Inflammatory macrophage treated with lipopolysaccharide for 1 hour (primary cell): ENCODE measurements around the gene INF2.
A peak's percentile ranks its signal among the peaks of the same experiment; 100 is the strongest.
"Not testable (repeated sequence)": the region's sequence is repeated elsewhere in the genome, so short reads cannot be mapped to it uniquely, and the experiment has no call there.

ENCODE experiments used
- DNase-seq, 2 donors: peaks; one replicate each; pipeline ENCODE4 v3.0.0-alpha.2; 2020 to 2022

INF2 gene

DNA sequence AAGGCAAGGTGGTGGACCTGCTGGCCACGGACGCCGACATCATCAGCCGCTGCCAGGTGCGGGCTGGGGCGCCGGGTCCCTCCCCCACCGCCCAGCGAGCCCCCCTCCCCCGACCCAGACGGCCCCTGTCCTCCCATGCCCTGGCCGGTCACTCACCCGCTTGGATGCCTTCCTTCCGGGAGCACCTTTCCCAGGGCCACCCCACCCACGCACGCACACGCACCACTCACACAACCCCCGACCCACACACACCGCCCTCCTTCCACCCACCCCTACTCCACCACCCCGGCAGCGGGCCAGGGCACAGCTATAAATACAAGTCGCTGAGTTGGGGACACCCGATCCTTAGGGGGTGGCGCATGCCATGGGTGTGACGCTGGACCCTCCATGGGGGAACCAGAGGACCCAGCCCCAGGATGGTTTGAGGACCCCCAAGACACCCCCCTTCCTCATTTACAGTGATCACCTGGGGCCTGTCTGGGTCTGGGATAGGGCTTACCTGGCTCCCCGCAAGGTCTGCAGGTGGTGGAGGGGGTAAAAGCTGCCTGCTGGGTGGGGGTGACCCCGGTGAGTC, 35.1 kb downstream of the INF2 start:
- no peak for DNase-seq

GRCh38 chr14:104724981-104725771, 35.8 kb downstream of the INF2 start:
- no peak for DNase-seq

- no peak for DNase-seq
Measured at GRCh38 chr14:104725772-104726548, 36.5 kb downstream of the INF2 start.

DNA sequence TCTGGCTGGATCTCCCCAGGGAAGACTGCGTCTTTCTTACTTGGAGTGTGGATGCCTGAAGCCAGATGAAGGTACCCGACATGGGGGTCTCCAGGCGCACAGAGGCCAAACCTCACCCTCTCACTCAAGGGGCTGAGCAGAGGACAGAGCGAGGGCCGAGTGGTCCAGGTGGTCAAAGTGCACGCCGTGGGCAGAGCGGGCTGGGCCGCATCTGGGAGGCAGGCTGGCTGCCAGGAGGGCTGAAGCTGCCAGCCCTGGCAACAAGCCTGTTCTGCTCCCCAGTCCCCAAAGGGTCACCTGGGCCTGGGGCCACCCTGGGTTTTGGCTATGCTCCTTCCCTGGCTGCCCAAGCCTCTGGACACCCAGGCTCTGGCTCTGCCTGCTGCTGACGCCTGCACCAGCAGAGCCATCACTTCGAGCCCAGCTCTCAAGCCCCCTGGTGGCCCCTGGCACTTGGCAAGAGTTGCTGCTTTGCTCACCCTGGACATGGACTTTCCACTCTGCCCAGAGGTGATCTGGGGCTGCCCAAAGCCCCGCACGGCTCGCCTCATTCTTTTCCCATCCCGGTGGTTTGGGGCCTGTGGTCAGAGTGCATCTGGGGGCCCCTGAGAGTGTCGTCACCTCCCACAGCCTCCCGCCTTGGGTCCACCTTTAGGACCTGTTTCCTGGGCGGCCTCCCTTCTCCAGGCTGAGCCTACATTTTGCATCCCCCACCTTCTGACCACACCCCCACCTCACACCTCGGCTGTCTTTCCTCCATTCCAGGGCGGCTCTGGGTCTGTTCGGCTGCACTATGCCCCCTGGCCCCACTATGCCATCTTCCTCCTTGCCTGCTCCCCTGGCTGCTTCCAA, 37.4 kb downstream of the INF2 start:
- DNase-seq, result no peak

DNA sequence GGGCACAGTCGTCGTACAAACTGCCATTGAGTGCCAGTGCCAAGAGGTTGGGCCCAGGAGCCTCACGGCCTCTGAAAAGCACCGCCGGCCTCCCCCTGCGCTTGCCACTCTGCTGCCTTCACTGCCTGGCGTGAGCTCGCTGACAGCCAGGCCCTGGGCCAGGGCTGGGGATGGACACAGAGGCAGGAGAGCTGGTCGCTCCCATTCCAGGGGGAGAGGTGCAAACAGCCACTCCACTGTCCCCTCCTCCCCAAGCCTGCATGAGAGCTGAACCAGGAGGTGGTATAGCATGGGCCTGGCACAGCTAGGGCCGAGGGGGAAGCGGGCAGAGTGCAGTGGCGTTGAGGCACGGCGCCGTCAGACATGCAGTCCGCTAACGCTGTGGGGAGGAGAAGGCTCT, 39.2 kb downstream of the INF2 start:
- DNase-seq, result no peak

- DNase-seq, result not testable (repeated sequence)
Measured at GRCh38 chr14:104729176-104729834, 39.9 kb downstream of the INF2 start.

GRCh38 chr14:104729835-104730181, 40.4 kb downstream of the INF2 start:
- DNase-seq, result no peak

DNA sequence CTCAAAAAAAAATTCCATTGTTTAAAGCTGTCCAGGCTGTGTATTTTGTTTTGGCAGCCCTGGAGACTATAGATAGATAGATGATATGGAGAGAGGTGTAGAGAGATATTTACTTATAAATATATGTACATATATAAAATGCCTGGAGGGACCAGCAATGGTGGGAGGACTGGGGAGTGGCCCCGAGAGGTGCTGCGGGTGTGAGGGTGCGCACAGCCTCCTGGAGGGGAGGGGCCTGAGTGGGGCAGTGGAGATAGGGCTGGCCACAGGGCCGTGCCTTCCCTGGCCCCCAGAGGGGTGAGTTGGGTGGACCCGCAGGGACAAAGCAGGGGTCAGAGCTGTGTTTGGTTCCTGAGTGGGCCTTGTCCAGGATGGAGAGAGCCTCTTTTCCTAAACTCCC, 41.1 kb downstream of the INF2 start:
- DNase-seq, result no peak

GRCh38 chr14:104731320-104732294, 42.2 kb downstream of the INF2 start:
- DNase-seq, result no peak

- DNase-seq, result no peak
Measured at GRCh38 chr14:104732355-104732804, 43.0 kb downstream of the INF2 start.

DNA sequence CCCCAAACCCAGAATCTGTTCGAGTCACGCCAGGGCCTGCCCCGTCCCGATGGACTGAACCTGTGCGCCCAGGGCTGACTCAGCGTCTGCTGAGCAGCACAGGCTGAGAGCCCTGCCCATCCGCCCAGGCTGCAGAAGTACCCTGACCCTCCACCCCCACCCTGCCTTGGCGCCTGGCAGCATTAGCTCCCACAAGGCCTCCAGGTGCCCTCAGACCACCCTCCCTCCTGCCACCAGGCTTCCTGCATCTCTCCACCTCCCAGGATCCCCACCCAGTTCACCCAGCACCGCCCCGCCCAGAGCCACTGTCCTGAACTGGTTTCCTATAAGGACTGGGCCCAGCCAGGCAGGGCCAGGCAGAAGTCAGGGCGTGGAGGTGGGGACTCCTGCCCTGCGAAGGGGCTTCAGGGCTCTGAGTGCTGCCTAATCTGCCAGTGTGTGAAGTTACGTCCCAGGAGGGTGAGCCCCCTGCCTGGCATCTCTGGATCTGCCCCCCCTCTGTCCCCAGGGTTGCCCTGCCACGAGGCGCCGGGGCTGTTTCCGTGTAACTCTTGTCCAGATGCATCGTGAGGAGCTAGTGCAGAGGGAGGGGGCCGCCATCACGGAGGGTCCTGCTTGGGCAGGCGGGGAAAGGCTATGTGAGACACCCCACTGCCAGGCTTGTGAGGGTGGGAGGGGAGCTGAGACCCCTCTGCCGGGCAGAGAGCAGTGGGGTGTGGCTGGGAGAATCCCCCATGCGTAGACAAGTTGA, 43.7 kb downstream of the INF2 start:
- DNase-seq, result no peak

GRCh38 chr14:104734051-104734587, 44.7 kb downstream of the INF2 start:
- DNase-seq, result no peak

DNA sequence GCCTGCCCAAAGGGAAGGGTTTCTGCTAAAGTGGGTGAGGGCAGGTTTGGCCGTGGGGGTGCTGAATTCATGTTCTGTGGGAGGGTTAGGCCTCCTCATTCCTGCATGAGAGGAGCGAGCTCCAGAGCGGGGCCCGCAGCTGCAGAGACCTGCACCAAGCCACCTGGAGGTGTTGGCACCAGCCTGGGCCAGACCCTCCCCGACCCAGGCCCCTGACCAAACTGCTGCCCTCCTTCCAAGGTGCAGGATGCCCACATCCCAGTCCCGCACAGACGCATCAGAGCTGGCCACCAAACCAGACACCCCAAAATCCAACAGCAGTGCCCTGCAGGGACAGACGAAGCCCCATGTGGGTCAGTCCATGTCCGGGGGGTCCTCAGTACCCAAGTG, 45.2 kb downstream of the INF2 start:
- DNase-seq, result no peak

DNA sequence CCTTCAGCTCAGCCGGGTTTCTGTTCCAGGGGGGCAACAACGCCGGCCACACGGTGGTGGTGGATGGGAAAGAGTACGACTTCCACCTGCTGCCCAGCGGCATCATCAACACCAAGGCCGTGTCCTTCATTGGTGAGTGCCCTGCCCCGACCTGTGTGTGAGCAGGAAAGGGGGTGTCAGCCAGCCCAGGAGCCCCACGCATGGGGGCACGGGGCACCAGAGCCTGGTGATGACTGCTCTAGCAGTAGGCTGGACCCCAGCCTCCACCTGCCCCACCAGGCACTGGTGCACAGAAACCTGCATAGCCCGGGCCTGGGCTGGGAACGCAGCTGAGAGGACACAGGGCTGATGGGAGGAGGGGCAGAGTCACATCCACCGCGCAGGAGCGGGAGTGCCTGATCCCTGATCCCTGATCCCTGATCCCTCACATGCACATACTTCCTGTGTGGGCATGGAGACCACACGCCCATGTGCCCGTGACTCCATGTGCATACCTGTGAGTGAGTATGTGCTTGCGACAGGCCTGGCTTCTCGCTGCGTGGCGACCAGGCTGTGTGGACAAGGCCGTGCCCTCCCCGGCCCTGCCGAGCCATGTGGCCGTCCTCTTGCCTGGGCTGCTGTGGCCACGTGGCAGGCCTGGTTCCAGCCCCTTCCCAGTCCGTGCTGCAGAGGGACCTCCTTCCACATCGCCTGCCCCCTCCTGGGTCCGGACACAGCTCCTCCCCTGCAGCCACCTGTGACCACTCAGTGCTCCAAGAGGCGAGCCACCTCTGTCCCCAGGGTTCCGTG, 45.8 kb downstream of the INF2 start:
- DNase-seq, result no peak

GRCh38 chr14:104735830-104736642, 46.6 kb downstream of the INF2 start:
- peak; percentile 38 to 42 for DNase-seq

DNA sequence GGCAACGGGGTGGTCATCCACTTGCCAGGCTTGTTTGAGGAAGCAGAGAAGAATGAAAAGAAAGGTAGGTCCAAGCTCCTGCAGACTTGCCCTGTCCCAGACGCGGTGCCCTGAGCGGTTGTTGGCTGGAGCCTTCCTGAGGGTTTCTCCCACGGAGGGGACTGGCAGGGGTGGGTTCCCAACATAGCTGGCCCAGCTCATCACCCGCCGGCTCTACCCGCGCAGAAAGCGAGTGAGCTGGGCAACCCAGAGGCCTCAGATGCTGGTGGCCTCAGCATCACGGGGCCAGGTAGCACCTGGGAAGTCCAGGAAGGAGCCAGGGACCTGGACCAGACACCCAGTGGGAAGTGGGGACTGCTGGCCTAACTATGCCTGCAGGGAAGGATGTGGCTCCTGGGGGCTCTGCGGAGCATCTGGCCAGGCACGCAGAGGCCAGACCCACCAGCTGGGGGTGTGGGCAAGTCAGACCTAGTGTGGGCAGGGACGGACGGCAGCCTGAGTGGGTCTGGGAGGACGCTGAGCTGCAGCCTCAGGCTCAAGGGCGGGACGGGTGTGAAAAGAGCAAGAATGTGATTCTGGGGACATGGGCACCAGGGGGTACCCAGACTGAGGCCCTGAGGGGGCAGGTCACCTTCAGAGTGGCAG, 49.1 kb downstream of the INF2 start:
- DNase-seq, result no peak

- DNase-seq, result no peak
Measured at GRCh38 chr14:104739026-104739425, 49.6 kb downstream of the INF2 start.
